GM12878 (cell line): ENCODE measurements around the gene RACGAP1. TPM values are rescaled to one million over a fixed set of nuclear protein-coding genes. Genes with fewer than 3 reads are reported as not detected.

ENCODE experiments used
- ATAC-seq: fragments of 200-7000 bp; cut with Tn5 transposase; 3 replicates; pipeline ENCODE4 v1.9.1; 2020; ENCODE audit warnings: mild to moderate bottlenecking, moderate library complexity
- BruUV-seq: library from RNA; stranded (reverse); fragments of 400-500 nt; replicated peaks from 2 replicates; lab custom pipeline; 2021; lab: Mats Ljungman, UMichigan
- CTCF ChIA-PET: fragments of 300-600 bp; sonication (Branson Sonifier 250); formaldehyde crosslinking; extraction: SDS; loops from one replicate; lab custom pipeline; 2021; ENCODE audit warnings: inconsistent platforms; lab: Yijun Ruan, JAX
- POLR2A ChIA-PET: fragments of 350-600 bp; formaldehyde crosslinking; extraction: SDS; loops from one replicate; lab custom pipeline; 2021; ENCODE audit warnings: inconsistent platforms; lab: Charles Lee
- RAD21 ChIA-PET: fragments of 300-600 bp; sonication (Branson Sonifier 250); formaldehyde crosslinking; loops from one replicate; lab custom pipeline; 2023; ENCODE audit warnings: antibody characterized with exemption; ENCODE audit not compliant: unreplicated experiment; lab: Charles Lee
- SMC1A ChIA-PET: fragments of 300-600 bp; sonication (Branson Sonifier 250); formaldehyde crosslinking; loops from one replicate; lab custom pipeline; 2023; ENCODE audit not compliant: unreplicated experiment, uncharacterized antibody; lab: Charles Lee
- DNase-seq: peaks from one replicate; pipeline ENCODE4 v3.0.0-alpha.2; 2011; ENCODE audit warnings: low read depth, low spot score
- FAIRE-seq: peaks from 3 replicates; lab custom pipeline; 2011; peaks lifted over from hg19 to GRCh38; lab: Jason Lieb, UNC
- H2AFZ ChIP-seq: 2 replicates; pipeline ENCODE4 v1.6.0; 2011; ENCODE audit warnings: low read depth, low read length, control low read depth; ENCODE audit not compliant: control insufficient read depth
- H3K27ac ChIP-seq: 2 replicates; pipeline ENCODE4 v1.5.1; 2011; ENCODE audit warnings: control low read depth; ENCODE audit not compliant: control insufficient read depth, insufficient read depth
- H3K27me3 ChIP-seq, 2 experiments: replicated peaks in 1 of 2; 2 replicates each; pipeline versions ENCODE4 v1.6.0 to v1.6.1; 2011; ENCODE audit warnings: low read length in 1 of 2; ENCODE audit not compliant: control insufficient read depth in 2 of 2, insufficient read depth in 2 of 2
- H3K36me3 ChIP-seq, 2 experiments: 2 replicates each; pipeline ENCODE4 v1.5.1; 2011; ENCODE audit warnings: low read length in 1 of 2; ENCODE audit not compliant: control insufficient read depth in 2 of 2, insufficient read depth in 2 of 2
- H3K4me1 ChIP-seq: 2 replicates; pipeline ENCODE4 v1.6.1; 2011; ENCODE audit warnings: mild to moderate bottlenecking, low read length, moderate library complexity, mixed read lengths; ENCODE audit not compliant: control insufficient read depth, insufficient read depth
- H3K4me2 ChIP-seq: 2 replicates; pipeline ENCODE4 v1.6.0; 2011; ENCODE audit warnings: control low read depth; ENCODE audit not compliant: control insufficient read depth, insufficient read depth
- H3K4me3 ChIP-seq: fragments of 200-600 bp; sonication (generic); 2 replicates; pipeline ENCODE4 v1.5.1; 2016
- H3K79me2 ChIP-seq: 2 replicates; pipeline ENCODE4 v1.6.0; 2011; ENCODE audit warnings: low read length; ENCODE audit not compliant: control insufficient read depth, insufficient read depth
- H3K9ac ChIP-seq: 2 replicates; pipeline ENCODE4 v1.8.0; 2011; ENCODE audit warnings: low read length, control low read depth, mixed read lengths; ENCODE audit not compliant: control insufficient read depth, insufficient read depth
- H3K9me3 ChIP-seq: replicated peaks from 3 replicates; pipeline ENCODE4 v1.5.1; 2011; ENCODE audit warnings: mild to moderate bottlenecking, low read length; ENCODE audit not compliant: control insufficient read depth, insufficient read depth
- H4K20me1 ChIP-seq: 2 replicates; pipeline ENCODE4 v1.6.0; 2011; ENCODE audit not compliant: control insufficient read depth, insufficient read depth
- CBFB ChIP-seq: IDR thresholded peaks from 2 replicates; pipeline ENCODE4 v1.6.1; 2016; ENCODE audit warnings: antibody characterized with exemption, low read depth
- GABPA ChIP-seq: IDR thresholded peaks from 2 replicates; pipeline ENCODE4 v1.6.1; 2014; ENCODE audit warnings: antibody characterized with exemption, low read depth, mild to moderate bottlenecking, inconsistent platforms
- JUND ChIP-seq: IDR thresholded peaks from 2 replicates; pipeline ENCODE4 v1.6.1; 2012; ENCODE audit warnings: low read depth, mild to moderate bottlenecking, low read length, improper control_type of control experiment, moderate library complexity
- NBN ChIP-seq: fragments of 450-650 bp; IDR thresholded peaks from 2 replicates; pipeline ENCODE4 v1.6.1; 2016
- ZBTB4 ChIP-seq: fragments of 450-650 bp; formaldehyde crosslinking; IDR thresholded peaks from 2 replicates; pipeline ENCODE4 v1.4.0; 2022; ENCODE audit warnings: mild to moderate bottlenecking, moderate library complexity
- WGBS: methylation state at CpG from one replicate; pipeline ENCODE4 v1.1.6; 2016; ENCODE audit warnings: low lambda C conversion rate; ENCODE audit not compliant: insufficient replicate concordance, insufficient coverage; ENCODE audit errors: missing lambda C conversion rate; 5-methylcytosine and 5-hydroxymethylcytosine counted together
- in situ Hi-C: fragments of 300-500 bp; cut with MboI; formaldehyde crosslinking; loops from 9 replicates; pipeline ENCODE4 v1.14.3; 2018; ENCODE audit warnings: mixed read lengths
- intact Hi-C: fragments of 100-400 bp; cut with micrococcal nuclease; formaldehyde crosslinking; loops from one replicate; pipeline ENCODE4 v1.14.2; 2022; ENCODE audit not compliant: unreplicated experiment
- polyA plus RNA-seq, 11 experiments: library from polyadenylated mRNA; depleted of rRNA in 4 of 11; unstranded in 6 of 11; stranded (reverse) in 5 of 11; fragments of >200 nt; fragmentation: Nextera tagmentation in 4 of 11; fragmentation: Illumina TruSeq in 1 of 11; extraction: Ambion mirVana in 4 of 11; extraction: Trizol in 1 of 11; gene quantifications; 1 replicate in 1 of 11; 2 replicates in 10 of 11; pipeline versions ENCODE4 v1.2.1 to v1.2.3, GENCODE V29; 2011 to 2016; ENCODE audit warnings: inconsistent platforms in 2 of 11, missing spikeins in 2 of 11, low read depth in 1 of 11
- total RNA-seq, 4 experiments: library from RNA; depleted of rRNA in 3 of 4; stranded (reverse); fragments of >200 nt in 3 of 4; fragmentation: Illumina TruSeq in 1 of 4; extraction: Trizol in 1 of 4; gene quantifications; 2 replicates each; pipeline versions ENCODE4 v1.2.1 to v1.2.3, GENCODE V29; 2013 to 2021

Gene RACGAP1
- total and polyA plus RNA-seq, 10 of the 15 experiments (the other 5 are each of a cell fraction or from before 2014, with no cell fraction given): 32.4 to 87.9 (median 76.2) TPM

GRCh38 chr12:49942512-49942893 lies 82.8 kb downstream of the RACGAP1 start:
- ChIA-PET POLR2A (interaction anchor here (0.5 kb wide), 1 partner anchor 722 kb away, joined by 7 read pairs; no protein-coding TSS in a partner anchor), RAD21 (no interaction called here), CTCF (interaction anchor here (1.0 to 2.0 kb wide), 4 partner anchors 11 to 75 kb away, joined by 3 to 8 read pairs (median 3); no protein-coding TSS in a partner anchor), SMC1A (no interaction called here)
- DNase-seq: no peak
- no peak overlapping the region for H2AFZ ChIP-seq
- no peak overlapping the region for H3K27ac ChIP-seq
- no peak overlapping the region for H3K4me2 ChIP-seq
- no peaks in the 10 kb centered on the region for H3K27me3 ChIP-seq
- WGBS: 39% methylated on average over 3 of the region's 3 CpGs
- intact Hi-C loops: no loop called here
- no peaks in the 10 kb centered on the region for H4K20me1 ChIP-seq
- no peaks in the 10 kb centered on the region for H3K36me3 ChIP-seq
- no peak for ATAC-seq
- TF ChIP-seq ZBTB4 (CRISPR knock-in tag) (no peak), CBFB (no peak), GABPA (no peak), JUND (no peak), NBN (no peak)
- TF ChIP-seq, all 136 proteins: peak for 0
- Histone ChIP-seq H3K79me2 (no peaks in the 10 kb centered on the region), H3K4me3 (no peak overlapping the region), H3K9ac (no peak overlapping the region), H3K9me3 (no peaks in the 10 kb centered on the region), H3K4me1 (no peaks in the 10 kb centered on the region)
- no peak for FAIRE-seq
- in situ Hi-C loops: no loop called here
- no TSS peak for BruUV-seq
